HepG2 (cell line): ENCODE data around the gene SDR39U1. TPM values are rescaled to one million over a fixed set of nuclear protein-coding genes. Genes with fewer than 3 reads are reported as not detected.

Experiments
- ARID5B ChIP-seq: IDR thresholded peaks from 2 replicates; pipeline ENCODE4 v1.4.0; 2020; ENCODE audit warnings: mild to moderate bottlenecking, missing genetic modification reagents
- DR1 ChIP-seq: sonication (generic); formaldehyde crosslinking; IDR thresholded peaks from 2 replicates; pipeline ENCODE4 v1.8.0; 2021; ENCODE audit warnings: mild to moderate bottlenecking, missing genetic modification reagents, inconsistent platforms
- ETV6 ChIP-seq: sonication (generic); formaldehyde crosslinking; conservative IDR thresholded peaks from 2 replicates; pipeline ENCODE4 v1.4.0; 2020; ENCODE audit warnings: missing genetic modification reagents
- FOXP4 ChIP-seq: sonication (generic); formaldehyde crosslinking; IDR thresholded peaks from 2 replicates; pipeline ENCODE4 v1.4.0; 2020; ENCODE audit warnings: missing genetic modification reagents
- HMGXB4 ChIP-seq, 2 experiments: sonication (generic) in 1 of 2; formaldehyde crosslinking in 1 of 2; IDR thresholded peaks; 2 replicates each; pipeline versions ENCODE4 v1.4.0 to v1.6.1; 2018 to 2020; ENCODE audit warnings: missing genetic modification reagents in 2 of 2, borderline replicate concordance in 1 of 2, low read depth in 1 of 2, mild to moderate bottlenecking in 1 of 2, missing biosample characterization in 1 of 2
- JDP2 ChIP-seq: sonication (generic); formaldehyde crosslinking; IDR thresholded peaks from 2 replicates; pipeline ENCODE4 v1.8.1; 2022; ENCODE audit warnings: missing genetic modification reagents, borderline replicate concordance
- MTA1 ChIP-seq: sonication (generic); formaldehyde crosslinking; IDR thresholded peaks from 2 replicates; pipeline ENCODE4 v1.4.0; 2020; ENCODE audit warnings: missing genetic modification reagents, mild to moderate bottlenecking, borderline replicate concordance
- MXD4 ChIP-seq: IDR thresholded peaks from 2 replicates; pipeline ENCODE4 v1.6.1; 2016; ENCODE audit warnings: mild to moderate bottlenecking, missing biosample characterization, missing genetic modification reagents
- NFIC ChIP-seq: IDR thresholded peaks from 2 replicates; pipeline ENCODE4 v1.6.1; 2012; ENCODE audit warnings: mild to moderate bottlenecking, low read length, inconsistent platforms
- RFXANK ChIP-seq: IDR thresholded peaks from 2 replicates; pipeline ENCODE4 v1.6.1; 2016
- WIZ ChIP-seq: sonication (generic); formaldehyde crosslinking; IDR thresholded peaks from 2 replicates; pipeline ENCODE4 v1.5.1; 2020; ENCODE audit warnings: mild to moderate bottlenecking, missing genetic modification reagents
- ZC3H13 ChIP-seq: sonication (generic); formaldehyde crosslinking; IDR thresholded peaks from 2 replicates; pipeline ENCODE4 v1.8.1; 2023; ENCODE audit warnings: mild to moderate bottlenecking, missing genetic modification reagents, moderate library complexity
- ZNF264 ChIP-seq: sonication (generic); formaldehyde crosslinking; IDR thresholded peaks from 2 replicates; pipeline ENCODE4 v1.4.0; 2020; ENCODE audit warnings: missing genetic modification reagents
- ZNF431 ChIP-seq: sonication (generic); formaldehyde crosslinking; IDR thresholded peaks from 2 replicates; pipeline ENCODE4 v1.9.0; 2022; ENCODE audit warnings: missing genetic modification reagents, low read depth, mild to moderate bottlenecking, borderline replicate concordance
- ZNF609 ChIP-seq: sonication (generic); formaldehyde crosslinking; IDR thresholded peaks from 2 replicates; pipeline ENCODE4 v1.4.0; 2020; ENCODE audit warnings: mild to moderate bottlenecking, missing genetic modification reagents, borderline replicate concordance
- ZNF790 ChIP-seq: sonication (generic); formaldehyde crosslinking; IDR thresholded peaks from 2 replicates; pipeline ENCODE4 v1.8.0; 2022; ENCODE audit warnings: missing genetic modification reagents, mild to moderate bottlenecking, borderline replicate concordance
- polyA plus RNA-seq, 8 experiments: library from polyadenylated mRNA; depleted of rRNA in 3 of 8; stranded (reverse) in 7 of 8; unstranded in 1 of 8; fragments of >200 nt; fragmentation: Illumina TruSeq in 4 of 8; extraction: Trizol in 4 of 8; gene quantifications; 2 replicates each; pipeline versions ENCODE4 v1.2.1 to v1.2.3, GENCODE V29; 2011 to 2016; ENCODE audit warnings: low read depth in 4 of 8, missing spikeins in 1 of 8, mixed read lengths in 1 of 8; ENCODE audit not compliant: insufficient read depth in 1 of 8
- total RNA-seq, 5 experiments: library from RNA; depleted of rRNA; stranded (reverse); fragments of >200 nt; fragmentation: Illumina TruSeq; extraction: Trizol; gene quantifications; 2 replicates each; pipeline ENCODE4 v1.2.3, GENCODE V29; 2016; ENCODE audit warnings: low read depth in 1 of 5

The SDR39U1 gene
- total and polyA plus RNA-seq, 2 of the 13 experiments (the other 11 are each of a cell fraction or from before 2014, with no cell fraction given), result 34.4 to 129 TPM

GRCh38 chr14:24437020-24437735, 5.4 kb downstream of the SDR39U1 start (continued):
- TF ChIP-seq RFXANK (CRISPR knock-in tag) (no peak; the same call in 1 of the 2 replicates), MXD4 (CRISPR knock-in tag) (no peak), ETV6 (CRISPR knock-in tag) (no peak), ZNF790 (CRISPR knock-in tag) (no peak), NFIC (no peak), ZC3H13 (no peak), ZNF431 (CRISPR knock-in tag) (no peak), DR1 (CRISPR knock-in tag) (no peak), ZNF264 (CRISPR knock-in tag) (no peak), WIZ (CRISPR knock-in tag) (no peak), FOXP4 (CRISPR knock-in tag) (no peak), HMGXB4 (CRISPR knock-in tag; IDR thresholded peaks at IDR 0.05; ENCODE audit: borderline replicate concordance in 1 of 2, low read depth in 1 of 2) (no peak; a peak in 1 of 4 replicates), JDP2 (no peak), ZNF609 (CRISPR knock-in tag) (no peak), ARID5B (CRISPR knock-in tag) (no peak), MTA1 (CRISPR knock-in tag) (peak; percentile 45; the same call in 1 of the 2 replicates)
